Stimulated activated naive CD4-positive, alpha-beta T cell (primary cell): ENCODE data around the gene GH2.
"Not testable (repeated sequence)": the region's sequence is repeated elsewhere in the genome, so short reads cannot be mapped to it uniquely, and the experiment has no call there.

ENCODE experiments used
- DNase-seq, 6 experiments: peaks; one replicate each; lab custom pipeline; 2025; lab: John Stamatoyannopoulos, UW

Gene GH2

DNA sequence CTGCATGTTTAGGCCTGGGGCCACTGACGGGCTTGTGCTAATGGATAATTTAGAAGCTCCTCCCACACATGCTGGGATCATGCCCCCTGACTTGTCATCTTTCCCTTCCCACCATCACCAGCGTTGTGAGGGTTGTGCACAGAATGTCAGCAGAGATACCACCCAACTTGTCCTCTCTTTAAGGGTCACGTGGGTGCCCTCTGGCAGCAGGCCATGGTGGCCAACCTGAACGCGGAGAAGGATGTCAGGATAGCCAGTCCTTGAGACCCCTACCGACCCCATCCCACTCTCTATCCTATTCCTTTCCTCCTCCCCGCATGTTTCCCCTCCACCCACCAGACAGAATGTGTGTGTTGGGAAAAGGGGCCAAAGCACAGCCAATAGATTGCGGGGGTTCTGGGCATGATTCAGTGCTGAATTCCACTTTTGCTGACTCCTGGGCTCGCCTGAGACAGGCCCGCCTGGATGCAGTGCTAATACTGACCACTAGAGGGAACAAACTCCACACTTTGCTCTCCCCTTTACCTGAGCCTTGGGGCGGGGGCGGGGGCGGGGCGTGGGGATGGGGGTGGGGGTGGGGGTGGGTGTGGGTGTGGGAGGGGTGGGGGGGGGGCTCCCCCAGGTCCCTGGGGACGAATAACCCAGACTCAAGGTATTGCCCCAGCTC, at the start of gene GH2:
Gene GH2, minus strand, starts transcription at position 10 of the 667 bp plus-strand sequence. CDS start 143 bp downstream, outside the sequence.
- DNase-seq, result peak; percentile 19 to 62 (median 44)

DNA sequence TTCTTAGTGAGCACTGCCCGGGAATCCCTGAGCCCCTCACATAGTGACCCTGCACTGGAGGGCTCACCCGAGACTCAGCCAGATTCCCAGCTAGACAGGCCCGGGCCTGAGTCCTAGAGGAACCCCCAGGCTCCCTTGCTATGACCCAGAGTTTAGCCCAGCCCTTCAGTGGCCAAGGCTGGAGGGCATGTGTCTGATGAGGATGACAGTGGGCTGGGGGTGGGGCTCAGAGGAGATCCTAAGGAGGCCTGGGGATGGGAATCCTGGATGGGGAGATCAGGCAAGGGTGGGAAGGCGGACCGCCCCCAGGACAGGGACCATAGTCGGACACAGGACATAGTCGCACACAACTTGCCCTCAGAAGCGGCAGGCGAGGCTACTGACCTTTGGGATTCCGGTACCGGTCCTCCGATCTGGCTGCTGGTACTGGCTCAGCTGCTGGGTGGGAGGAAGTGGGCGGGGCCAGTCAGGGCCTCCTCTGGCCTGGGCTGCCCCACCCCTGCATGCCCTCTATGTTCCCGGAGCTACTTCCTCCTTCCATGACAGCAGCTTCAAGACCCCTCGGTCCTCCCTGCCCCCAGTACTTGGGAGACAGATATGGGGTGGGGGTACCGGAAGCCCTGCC, 49.3 kb upstream of the GH2 start:
- peak; percentile 10 to 56 (median 34) for DNase-seq

DNA sequence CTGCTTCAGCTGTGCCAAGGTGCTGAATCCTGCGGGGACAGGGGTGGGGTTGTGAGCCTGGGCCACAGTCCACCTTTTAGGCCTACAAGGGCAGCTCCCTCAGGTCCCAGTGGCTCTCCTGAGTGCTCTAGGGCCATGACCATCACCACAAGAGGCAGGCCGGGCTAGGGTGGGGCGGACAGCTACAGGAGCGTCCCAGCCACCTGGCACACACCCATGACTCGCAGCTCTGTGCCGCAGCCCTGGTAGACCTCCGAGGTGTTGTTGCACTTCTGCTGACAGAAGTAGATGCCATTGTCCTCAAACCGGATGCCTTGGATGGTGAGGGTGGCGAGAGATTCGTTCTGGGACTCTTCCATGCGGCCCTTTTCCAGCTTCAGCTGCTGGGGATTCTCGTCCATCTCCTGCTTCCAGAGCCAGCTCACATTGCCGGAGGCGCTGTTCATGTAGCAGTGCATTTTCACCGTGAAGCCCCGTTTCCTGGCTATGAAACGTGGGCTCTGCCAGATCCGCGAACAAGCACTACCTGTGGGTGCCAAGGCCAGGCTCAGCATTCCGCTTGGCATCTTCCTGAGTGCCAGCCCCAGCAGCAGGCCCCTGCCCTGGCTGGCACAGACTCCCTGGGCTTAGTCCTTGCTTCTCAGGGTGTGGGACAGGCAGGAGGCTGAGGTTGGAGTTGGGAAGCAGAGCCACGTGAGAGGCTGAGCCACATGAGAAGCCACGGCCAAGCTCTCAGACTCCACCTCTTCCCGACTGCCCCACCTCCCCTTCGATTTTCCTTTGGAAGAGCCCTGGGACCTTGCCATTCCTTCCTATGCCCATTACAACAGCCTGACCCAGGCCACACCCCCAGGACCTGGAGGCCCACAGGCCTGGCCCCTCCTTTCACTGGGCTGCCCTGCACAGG, 48.4 kb upstream of the GH2 start:
- DNase-seq, result no peak

DNA sequence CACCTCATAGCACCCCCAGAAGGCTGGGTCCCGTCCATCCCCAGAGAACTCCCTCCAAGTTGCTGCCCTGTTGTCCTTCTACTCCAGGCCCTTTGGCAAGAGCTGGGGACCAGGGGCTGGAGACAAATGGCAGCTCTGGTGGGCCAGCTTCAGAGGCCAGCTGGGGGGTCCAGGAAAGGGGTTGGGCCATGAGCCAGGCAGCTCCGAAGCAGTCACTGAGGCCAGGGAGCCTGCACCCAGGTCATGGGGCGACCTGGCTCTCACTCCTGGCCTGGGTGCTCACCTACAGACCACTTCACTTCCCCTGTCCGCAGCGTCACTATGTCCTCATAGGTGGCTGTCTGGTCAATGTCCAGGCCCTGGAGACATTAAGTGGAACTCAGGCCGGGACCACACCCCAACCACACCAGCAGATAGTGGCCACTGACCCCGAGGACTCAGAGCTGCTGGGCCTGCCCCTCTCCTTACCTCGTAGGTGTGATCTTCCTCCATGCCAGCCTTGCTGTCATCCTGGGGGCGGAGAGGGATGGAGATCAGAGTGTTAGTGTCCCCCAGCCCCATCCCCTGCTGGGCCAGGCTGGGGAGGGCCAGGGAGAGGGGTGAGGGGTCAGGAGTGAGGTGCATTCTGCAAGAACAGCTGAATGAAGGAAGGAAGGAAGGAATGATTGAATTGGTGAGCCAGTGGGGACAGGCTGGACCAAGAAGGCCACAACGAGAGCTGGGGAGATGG, 47.4 kb upstream of the GH2 start:
- DNase-seq, result no peak

DNA sequence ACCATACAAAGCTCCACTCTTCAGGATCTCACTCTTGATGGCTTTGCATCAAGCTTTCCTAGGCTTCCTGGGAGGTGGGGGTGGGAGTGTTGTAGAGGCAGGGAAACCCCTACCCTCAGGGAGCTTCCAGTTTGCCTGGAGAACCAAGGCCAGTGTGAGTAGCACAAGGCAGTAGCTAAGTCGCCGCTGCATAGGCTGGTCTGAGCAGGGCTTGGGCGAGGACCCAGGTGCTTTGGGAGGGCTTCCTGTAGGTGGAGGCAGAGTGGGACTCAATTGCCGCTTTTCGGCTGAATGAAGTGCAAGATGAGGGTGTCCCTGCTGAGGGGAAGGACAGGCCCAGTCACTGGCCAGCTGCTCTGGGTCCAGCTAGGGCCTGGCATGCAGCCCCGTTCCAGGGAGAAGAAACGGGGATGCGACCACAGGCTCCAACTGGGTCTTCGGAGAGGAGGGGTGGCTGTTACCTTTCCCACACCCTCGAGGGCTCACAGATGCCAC, 46.5 kb upstream of the GH2 start:
- no peak for DNase-seq

DNA sequence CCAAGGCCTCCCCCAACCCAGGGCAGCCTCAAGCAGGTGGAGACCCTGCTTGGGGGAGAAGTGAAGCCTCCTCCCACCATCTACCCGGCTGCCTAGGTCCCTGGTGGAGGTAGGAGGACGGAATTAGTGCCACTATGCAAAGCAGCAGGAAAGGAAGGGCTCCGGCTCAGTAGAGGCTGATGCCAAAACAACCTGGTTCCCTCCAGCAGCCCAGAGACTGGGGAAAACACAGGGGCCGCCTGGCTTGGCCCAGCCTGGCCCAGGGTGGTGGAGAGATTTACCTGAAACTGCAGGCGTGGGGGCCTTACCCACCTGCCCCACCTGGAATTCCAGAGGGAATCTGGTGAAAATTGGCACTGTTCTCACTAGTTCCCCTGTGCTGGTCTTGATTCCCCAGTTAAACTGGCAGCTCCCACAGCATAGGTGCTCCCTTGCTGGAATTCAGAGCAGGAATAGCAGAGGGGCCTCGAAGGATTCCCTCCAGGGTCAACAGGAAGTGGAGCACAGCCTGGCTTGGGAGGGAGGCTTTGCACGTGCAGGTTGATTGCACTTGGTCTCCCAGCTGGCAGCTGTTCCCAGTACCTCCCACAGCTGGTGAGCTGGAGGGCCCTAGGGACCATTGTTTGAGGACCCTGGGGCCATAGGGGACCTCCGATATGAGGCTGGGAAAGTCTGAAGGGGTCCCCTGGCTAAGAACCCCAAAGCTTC, 45.9 kb upstream of the GH2 start:
- no peak for DNase-seq

DNA sequence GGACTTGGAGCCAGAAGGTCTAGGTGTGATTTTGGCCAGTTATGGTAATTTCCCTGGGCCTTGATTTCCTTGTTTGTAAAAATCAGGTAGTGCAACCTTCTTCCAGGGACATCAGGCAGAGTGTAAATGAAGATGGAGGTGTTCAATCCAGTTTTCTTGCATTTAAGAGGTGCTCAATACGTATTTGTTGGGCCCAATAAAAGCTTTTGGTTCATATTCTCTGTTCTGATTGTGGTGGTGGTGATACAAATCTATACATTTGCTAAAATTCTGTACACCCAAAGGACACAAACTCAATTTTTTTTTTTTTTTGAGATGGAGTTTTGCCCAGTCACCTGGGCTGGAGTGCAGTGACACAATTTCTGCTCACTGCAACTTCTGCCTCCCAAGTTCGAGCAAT, 44.4 kb upstream of the GH2 start:
- DNase-seq, result no peak

DNA sequence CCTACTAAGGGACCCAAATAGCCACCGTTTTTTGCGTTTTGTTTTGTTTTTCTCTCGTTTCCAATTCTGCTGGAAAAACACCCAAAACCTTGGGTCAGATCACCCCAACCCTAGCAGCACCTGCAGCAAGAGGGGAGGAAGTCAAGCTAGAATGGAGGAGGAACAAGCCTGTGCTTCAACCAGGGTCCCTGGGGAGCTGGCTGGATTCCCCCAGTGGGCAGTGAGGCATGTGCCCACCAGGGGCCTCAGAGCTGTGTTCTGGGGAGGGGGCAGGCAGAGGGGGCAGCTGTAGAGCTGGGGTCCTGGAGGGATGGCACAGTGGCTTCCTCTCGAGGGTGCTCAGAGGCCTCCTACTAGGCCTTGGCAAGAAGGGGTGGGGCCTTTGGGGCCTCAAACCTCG, 43.9 kb upstream of the GH2 start:
- DNase-seq, result no peak

DNA sequence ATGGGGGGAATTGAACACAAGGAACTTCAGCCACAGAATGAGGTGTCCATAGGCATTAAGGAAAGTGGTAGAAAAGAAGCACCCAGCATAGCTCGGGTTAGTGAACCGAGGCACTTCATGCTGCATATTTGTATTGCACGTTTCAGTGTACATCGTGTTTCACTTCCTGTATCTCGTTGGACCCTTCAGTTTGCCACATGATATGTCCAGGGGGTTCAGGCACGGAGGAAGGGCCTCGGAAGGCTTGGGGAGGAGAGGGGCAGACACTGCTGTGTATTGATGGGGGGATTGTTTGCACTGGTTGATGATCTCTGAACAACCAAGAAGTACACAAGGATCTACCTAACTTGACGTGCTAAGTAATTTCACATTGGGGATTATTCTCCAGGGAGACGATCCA, 40.7 kb upstream of the GH2 start:
- not testable (repeated sequence) for DNase-seq

DNA sequence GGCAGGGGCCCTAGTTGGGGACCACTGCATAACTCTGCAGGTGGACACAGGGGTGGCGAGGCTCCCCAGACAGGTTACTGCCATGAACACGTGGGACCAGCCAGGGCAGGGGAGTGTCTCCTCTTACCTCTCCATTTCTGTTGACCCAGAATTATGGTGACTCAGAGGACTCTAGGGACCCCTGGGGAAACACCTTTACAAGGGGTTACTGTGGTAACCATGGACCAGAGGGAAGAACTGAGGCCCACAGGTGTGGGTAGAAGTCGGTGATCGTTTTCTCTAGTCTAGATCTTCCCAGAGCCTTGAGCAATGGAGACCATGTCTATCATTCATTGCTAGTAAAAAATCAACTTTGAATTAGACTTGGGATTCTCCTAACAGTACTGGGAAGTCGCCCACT, 39.0 kb upstream of the GH2 start:
- not testable (repeated sequence) for DNase-seq

DNA sequence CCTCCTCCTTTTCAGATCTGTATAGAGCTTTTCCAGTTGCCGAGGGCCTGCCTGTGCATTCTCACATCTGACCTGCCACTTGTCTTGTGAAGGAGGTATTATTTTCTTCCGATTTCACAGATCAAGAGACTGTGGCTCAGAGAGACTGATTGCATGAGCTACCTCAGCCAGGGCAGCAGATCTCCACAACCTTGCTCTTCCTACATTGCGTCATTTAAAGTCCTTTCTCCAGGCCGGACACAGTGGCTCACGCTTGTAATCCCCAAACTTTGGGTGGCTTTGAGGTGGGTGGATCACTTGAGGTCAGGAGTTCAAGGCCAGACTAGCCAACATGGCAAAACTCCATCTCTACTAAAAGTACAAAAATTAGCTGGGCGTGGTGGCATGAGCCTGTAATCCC, 38.3 kb upstream of the GH2 start:
- not testable (repeated sequence) for DNase-seq

DNA sequence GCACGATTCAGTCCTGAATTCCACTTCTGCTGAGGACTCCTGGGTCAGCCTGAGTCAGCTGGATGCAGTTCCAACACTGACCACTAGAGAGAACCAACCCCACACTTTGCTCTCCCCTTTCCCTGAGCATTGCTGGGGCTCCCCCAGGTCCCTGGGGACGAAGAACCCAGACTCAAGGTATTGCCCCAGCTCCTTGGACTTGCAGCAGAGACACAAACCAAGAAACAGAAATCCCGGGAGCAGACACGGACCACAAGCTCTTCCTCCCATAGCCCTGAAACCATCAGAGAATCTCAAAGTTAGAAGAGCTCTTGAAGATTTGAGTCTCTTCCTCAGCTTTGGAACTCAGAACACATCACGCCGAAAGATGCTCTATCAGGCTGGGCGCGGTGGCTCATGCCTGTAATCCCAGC, 37.6 kb upstream of the GH2 start:
- peak; percentile 46 to 79 (median 53) for DNase-seq

DNA sequence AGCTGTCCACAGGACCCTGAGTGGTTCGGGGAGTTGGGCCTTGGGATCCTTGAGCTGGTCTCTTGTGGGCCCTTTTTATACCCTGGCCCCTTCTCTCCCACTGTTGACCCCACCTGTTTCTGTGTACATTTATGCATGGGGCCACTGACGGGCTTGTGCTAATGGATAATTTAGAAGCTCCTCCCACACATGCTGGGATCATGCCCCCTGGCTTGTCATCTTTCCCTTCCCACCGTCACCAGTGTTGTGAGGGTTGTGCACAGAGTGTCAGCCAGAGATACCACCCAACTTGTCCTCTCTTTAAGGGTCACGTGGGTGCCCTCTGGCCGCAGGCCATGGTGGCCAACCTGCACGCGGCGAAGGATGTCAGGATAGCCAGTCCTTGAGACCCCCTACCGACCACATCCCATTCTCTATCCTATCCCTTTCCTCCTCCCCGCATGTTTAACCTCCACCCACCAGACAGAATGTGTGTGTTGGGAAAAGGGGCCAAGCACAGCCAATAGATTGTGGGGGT, 37.1 kb upstream of the GH2 start, which contains the start of gene GH1:
Gene GH1, minus strand, starts transcription at position 51 of the 517 bp plus-strand sequence. CDS start 63 bp downstream, outside the sequence.
- not testable (repeated sequence) for DNase-seq

DNA sequence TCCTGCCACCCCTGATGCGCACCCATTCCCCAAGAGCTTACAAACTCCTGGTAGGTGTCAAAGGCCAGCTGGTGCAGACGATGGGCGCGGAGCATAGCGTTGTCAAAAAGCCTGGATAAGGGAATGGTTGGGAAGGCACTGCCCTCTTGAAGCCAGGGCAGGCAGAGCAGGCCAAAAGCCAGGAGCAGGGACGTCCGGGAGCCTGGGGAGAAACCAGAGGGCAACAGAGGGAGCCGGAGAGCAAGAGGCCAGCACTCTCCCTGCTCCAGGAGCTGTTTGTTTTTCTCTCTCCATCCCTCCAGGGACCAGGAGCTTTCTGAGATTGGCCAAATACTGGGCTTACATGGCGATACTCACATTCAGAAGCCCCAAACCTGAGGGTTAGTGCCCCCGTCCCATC, 36.6 kb upstream of the GH2 start:
- DNase-seq, result no peak

DNA sequence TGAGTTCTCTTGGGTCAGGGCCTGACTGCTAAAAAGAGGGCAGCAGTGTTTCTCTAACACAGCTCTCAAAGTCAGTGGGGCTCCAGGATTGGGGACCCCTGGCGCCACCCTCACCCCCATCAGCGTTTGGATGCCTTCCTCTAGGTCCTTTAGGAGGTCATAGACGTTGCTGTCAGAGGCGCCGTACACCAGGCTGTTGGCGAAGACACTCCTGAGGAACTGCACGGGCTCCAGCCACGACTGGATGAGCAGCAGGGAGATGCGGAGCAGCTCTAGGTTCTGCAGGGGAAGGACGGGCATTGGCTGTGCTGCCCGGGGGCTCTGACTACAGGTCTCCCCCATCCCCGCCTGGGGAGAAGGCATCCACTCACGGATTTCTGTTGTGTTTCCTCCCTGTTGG, 35.9 kb upstream of the GH2 start:
- no peak for DNase-seq

DNA sequence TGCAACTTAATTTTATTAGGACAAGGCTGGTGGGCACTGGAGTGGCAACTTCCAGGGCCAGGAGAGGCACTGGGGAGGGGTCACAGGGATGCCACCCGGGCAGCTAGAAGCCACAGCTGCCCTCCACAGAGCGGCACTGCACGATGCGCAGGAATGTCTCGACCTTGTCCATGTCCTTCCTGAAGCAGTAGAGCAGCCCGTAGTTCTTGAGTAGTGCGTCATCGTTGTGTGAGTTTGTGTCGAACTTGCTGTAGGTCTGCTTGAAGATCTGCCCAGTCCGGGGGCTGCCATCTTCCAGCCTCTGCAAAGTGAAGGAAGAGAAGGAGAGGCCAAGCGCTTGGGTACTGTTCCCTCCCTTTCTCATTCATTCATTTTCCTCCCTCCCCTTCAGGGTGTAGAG, 35.5 kb upstream of the GH2 start:
- not testable (repeated sequence) for DNase-seq

DNA sequence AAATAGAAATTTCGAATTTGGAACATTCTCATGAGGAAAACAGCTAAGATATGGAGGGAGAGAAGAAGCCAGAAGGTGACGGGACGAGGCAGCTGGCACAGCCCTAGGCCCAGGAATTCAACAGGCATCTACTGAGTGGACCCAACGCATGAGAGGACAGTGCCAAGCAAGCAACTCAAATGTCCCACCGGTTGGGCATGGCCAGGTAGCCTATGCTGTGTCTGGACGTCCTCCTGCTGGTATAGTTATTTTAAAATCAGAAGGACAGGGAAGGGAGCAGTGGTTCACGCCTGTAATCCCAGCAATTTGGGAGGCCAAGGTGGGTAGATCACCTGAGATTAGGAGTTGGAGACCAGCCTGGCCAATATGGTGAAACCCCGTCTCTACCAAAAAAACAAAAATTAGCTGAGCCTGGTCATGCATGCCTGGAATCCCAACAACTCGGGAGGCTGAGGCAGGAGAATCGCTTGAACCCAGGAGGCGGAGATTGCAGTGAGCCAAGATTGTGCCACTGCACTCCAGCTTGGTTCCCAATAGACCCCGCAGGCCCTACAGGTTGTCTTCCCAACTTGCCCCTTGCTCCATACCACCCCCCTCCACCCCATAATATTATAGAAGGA, 34.9 kb upstream of the GH2 start:
- DNase-seq, result no peak

DNA sequence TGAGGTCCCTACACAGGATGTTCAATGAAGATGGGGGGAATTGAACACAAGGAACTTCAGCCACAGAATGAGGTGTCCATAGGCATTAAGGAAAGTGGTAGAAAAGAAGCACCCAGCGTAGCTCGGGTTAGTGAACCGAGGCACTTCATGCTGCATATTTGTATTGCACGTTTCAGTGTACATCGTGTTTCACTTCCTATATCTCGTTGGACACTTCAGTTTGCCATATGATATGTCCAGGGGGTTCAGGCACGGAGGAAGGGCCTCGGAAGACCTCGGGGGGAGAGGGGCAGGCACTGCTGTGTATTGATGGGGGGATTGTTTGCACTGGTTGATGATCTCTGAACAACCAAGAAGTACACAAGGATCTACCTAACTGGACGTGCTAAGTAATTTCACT, 34.0 kb upstream of the GH2 start:
- not testable (repeated sequence) for DNase-seq

DNA sequence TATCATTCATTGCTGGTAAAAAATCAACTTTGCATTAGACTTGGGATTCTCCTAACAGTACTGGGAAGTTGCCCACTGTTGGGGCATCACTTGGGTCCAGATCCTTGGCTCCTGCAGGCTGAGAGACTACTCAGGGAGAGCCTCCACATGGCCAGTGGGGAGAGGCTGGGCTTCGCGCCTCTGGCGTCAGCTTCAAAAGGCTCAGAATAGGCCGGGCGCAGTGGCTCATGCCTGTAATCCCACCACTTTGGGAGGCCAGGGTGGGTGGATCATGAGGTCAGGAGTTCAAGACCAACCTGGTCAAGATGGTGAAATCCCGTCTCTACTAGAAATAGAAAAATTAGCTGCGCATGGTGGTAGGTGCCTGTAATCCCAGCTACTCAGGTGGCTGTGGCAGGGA, 32.7 kb upstream of the GH2 start:
- no peak for DNase-seq

DNA sequence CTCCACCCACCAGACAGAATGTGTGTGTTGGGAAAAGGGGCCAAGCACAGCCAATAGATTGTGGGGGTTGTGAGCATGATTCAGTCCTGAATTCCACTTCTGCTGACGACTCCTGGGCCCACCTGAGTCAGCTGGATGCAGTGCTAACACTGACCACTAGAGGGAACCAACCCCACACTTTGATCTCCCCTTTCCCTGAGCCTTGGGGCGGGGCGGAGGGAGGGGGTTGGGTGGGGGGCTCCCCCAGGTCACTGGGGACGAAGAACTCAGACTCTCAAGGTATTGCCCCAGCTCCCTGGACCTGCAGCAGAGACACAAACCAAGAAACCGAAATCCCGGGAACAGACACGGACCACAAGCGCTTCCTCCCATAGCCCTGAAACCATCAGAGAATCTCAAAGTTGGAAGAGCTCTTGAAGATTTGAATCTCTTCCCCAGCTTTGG, 29.9 kb upstream of the GH2 start:
- peak; percentile 4 to 75 (median 45) for DNase-seq
